ENCODE results near the gene FNIP2.

FNIP2 gene

DNA sequence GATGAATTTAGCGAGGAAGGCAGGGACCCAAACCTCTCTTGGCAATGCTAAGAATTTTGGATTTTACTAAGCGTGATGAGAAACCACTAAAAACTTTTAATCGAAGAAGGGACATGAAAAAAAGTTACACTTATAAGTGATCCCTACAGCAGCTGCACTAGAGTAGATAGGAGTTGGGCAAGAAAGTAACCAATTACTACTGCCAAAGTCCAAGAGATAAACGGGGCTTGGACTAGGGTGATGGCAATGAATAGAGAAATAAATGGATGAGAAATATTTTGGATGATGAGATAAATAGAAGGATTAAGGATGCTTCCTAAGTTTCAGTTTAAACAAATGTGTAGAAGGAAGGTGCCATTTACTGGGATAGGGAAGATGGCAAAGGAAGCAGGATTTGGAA lies 6.3 kb upstream of the FNIP2 start:
- DNase-seq (ENCODE audit: low read depth), result no peak

GRCh38 chr4:158763462-158763861 lies 5.4 kb upstream of the FNIP2 start:
- DNase-seq (ENCODE audit: low read depth), result no peak

DNA sequence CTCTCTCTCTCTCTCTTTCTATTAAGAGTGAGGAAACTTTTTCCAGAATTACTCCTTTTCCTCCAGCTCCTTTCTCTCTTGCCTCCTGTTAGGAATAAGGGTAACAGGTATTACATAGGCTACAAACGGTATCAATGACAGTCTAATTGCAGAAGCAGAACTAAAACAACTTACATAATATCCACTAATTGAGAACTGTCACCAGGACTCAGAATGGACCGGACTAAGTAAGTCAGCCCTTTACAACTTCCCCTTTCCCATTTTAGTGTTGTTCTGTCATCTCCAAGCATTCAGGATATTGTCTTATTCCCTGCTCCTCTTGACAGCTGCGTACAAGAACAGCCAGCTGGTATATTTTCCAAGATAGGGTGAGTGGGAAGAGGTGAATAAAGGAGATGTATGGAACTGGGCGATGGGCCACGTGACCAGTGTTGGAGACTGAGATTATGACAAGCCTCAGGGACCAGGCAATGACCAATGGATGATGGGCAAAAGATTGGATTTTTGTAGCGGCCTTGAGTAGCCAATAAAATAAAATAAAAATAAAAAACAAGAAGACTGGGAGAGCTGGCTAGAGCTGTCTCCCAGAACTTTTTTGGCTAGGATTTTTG lies 2.3 kb upstream of the FNIP2 start:
- DNase-seq (ENCODE audit: low read depth), result no peak

GRCh38 chr4:158767451-158767850 lies 1.4 kb upstream of the FNIP2 start:
- DNase-seq (ENCODE audit: low read depth), result no peak

- DNase-seq (ENCODE audit: low read depth), result peak; percentile 49
Measured at GRCh38 chr4:158769175-158769921, 522 bp downstream of the FNIP2 start.

DNA sequence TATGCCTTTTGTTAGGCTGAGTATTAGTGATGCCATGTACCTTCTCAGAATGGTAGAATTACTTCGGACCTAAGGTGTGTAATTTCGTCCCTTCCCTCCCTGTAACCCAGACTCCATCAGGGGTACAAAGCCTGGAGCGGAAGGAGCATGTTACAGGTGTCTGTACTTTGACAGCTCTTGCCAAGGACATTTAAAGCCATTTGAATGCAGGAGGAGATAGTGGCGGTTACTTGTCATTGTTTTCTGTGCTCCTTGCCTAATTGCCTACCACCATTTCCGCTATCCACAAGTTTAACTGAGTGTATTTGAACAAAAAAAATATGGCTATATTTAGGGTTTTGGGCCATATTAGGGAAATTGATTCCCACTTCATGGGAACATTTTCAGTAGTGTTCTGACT lies 1.8 kb downstream of the FNIP2 start:
- no peak for DNase-seq (ENCODE audit: low read depth)

DNA sequence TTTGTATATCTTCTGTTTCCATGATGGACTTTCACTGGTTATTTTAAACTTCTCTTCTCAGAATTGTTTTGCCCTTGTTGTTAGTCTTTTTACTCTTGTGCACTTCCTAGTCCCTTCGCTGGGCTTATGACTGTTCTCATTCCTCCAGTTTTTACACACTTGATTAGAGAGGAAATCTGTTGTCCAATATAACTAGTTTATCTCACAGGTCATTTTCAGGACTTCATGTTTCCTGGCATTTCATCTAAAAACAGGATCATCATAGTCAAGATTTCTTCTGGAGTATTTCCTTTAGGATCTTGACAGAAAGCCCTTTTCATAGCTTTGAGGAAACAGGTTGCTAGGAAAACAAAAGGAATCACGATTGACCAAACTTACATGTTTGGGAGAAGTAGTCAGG lies 3.0 kb downstream of the FNIP2 start:
- DNase-seq (ENCODE audit: low read depth), result no peak

GRCh38 chr4:158775091-158775651 lies 6.3 kb downstream of the FNIP2 start:
- peak; percentile 78 for DNase-seq (ENCODE audit: low read depth)

DNA sequence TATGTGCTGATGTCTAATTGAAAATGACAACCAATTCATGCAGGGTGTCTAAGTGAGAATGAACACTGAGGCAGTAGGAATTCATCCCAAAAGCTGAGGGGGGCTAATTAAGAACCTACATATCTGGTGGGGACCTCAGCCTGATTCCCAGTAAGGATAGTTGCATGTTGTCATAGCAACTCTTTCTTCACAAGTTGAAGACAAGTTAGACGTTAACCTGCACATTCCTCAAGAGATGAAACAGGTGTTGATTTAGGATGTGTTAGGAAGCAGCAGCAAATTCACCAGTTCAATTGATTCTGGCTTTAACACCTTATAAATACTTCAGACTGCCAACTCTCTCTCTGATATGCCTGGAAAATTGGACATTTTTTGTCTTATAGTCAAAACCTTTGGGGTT lies 7.3 kb downstream of the FNIP2 start:
- no peak for DNase-seq (ENCODE audit: low read depth)

DNA sequence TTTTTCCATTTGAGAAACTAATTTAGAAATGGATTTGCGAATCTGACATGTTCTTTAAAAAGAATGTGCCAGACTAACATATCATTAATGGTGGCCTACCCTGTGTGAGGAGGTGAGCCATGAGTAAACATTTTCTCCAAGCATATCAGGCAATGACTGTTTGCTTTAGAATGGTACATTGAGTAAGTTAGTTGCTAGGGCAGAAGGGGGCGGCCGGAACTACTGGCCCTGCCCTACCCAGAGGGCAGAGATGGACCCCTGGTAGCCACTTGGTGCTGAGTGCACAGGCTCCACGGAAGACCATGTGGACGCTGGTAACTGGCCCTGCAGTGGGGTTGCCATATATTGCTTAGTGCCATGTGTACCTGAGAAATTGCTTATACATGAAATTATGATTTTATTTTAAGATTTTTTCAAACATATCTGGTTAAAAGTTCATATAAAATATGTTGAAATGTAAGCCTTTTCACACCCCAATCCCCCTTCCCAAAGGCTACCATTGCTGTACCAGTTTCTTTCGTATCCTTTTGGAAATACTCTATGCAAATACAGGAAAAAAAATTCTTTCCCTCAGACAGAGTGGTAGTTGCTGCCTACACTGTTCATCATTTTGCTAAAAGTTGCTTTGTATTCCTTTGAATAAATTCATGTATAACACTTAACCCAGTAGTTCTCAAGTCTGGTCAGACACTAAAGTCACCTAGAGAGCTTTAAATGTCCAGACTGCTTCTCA lies 8.8 kb downstream of the FNIP2 start:
- no peak for DNase-seq (ENCODE audit: low read depth)

DNA sequence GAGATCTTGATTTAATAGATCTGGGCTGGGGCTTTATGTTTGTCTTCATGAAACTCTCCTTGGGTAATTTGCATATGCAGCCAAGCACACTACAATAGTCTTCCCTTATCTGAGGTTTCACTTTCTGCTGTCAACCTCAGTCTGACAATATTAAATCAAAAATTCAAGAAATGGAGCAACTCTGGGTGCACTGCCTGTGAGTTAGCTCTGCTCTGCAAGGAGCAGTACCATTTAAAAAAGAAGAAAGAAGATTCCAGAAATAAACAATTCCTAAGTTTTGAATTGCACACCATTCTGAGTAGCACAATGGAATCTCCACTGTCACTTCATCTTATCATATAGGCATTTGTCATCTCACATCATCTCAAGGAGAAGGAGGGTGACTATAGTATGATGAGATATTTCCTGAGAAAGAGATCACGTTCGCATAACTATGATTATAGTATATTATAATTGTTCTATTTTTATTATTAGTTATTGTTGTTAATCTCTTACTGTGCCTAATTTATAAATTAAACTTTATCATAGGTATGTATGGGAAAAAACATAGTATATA lies 9.4 kb downstream of the FNIP2 start:
- no peak for DNase-seq (ENCODE audit: low read depth)

DNA sequence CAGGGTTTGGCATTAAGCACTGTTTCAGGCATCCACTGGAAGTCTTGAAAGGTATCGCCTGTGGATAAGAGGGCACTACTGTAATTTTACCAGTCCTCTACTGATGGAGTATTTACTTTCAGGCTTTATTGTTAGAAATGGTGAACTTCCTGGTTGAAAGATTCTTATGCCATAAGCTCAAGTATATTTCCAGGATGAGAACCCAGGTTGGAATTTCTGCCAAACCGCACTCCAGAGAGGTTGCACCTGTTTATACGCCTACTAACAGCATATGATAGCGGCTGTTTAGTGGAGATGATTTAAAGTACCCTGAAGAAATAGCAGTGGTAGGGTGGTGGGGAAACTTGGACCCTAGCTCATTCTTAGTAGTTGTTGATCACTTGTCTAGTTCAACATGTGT lies 9.9 kb downstream of the FNIP2 start:
- no peak for DNase-seq (ENCODE audit: low read depth)

- no peak for DNase-seq (ENCODE audit: low read depth)
Measured at GRCh38 chr4:158781963-158782362, 13.1 kb downstream of the FNIP2 start.

DNA sequence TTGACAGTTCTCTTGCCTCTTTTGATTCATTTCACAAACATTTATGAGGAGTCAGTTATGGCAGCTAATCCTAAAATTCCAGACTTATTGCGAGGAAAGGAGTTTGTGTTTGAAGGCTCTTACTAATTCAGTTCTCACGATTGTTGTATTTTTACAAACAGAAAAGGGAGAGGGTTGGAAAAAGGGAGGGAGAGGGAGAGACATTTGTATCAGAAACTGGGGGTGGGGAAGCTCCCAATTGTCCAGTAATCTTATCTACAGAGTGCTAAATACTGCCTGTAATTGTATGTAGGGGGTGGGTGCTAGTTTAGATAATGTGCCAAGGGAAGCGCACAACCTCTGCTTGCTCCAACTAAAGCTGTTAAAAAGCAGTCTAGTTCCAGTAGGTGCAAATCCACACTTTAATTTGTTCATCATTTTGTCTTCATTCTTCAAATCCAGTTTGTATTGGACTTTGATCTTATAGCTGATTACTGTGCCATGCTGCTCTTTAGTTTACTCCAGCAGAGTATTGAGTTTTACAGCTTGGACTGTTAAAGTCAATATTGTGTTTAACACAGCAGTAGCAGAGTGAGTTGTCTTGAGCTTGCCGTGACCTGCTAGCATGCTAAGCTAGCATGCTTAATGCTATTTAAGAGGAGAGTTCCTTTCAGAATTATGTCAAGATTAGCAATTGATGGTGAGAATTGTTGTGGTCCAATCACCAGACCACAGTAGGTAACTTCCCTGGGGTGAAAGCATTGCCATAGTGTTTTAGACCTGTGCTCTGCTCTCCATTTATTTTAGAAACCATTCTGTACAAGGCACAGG lies 13.9 kb downstream of the FNIP2 start:
- DNase-seq (ENCODE audit: low read depth), result no peak

DNA sequence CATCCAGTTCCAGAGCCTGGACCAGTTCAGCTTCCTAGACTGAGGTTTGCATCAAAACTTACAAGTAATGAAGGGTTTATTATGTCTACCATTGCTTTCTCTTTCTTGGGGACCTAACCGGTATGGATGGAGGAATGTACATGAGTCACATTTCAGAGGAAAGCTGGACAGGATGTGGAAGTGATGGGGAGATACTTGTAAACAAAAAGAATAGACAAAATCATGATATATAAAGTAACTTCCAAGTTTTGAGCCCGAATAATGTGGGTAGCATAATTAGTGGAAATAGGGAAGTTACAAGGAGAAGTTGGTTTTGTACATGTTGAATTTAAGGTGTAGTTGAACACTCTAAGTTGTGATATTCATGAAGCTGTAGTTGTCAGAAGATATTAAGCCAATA lies 15.0 kb downstream of the FNIP2 start:
- DNase-seq (ENCODE audit: low read depth), result peak; percentile 79

- DNase-seq (ENCODE audit: low read depth), result no peak
Measured at GRCh38 chr4:158785718-158786117, 16.9 kb downstream of the FNIP2 start.

- DNase-seq (ENCODE audit: low read depth), result peak; percentile 40
Measured at GRCh38 chr4:158786121-158786601, 17.3 kb downstream of the FNIP2 start.

- DNase-seq (ENCODE audit: low read depth), result no peak
Measured at GRCh38 chr4:158786955-158787354, 18.1 kb downstream of the FNIP2 start.

GRCh38 chr4:158787709-158788475 lies 19.1 kb downstream of the FNIP2 start:
- no peak for DNase-seq (ENCODE audit: low read depth)

DNA sequence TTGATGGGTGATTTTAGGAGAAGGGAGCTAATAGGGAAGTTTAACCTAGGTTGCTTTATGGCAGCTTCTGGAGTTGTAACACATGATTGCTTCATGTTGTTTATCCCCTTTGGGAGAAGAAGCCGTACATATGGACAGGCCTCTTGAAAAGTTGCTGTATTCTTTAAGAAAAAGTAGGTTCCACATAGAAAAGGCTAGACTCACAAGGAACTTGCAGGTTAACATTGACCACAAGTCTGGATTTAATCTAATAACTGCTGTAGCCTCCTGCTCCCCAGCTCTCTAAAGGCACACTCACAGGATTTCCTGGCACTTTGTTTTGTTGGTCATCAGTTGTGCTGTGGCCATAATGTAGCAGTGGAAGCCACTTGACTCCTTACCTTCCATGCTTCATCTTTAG lies 19.7 kb downstream of the FNIP2 start:
- DNase-seq (ENCODE audit: low read depth), result no peak

- no peak for DNase-seq (ENCODE audit: low read depth)
Measured at GRCh38 chr4:158789853-158790252, 21.0 kb downstream of the FNIP2 start.
